GM12878 (cell line): ENCODE measurements around the gene ADCY7. TPM values are rescaled to one million over a fixed set of nuclear protein-coding genes. Genes with fewer than 3 reads are reported as not detected.

Experiments
- ATAC-seq: fragments of 200-7000 bp; cut with Tn5 transposase; 3 replicates; pipeline ENCODE4 v1.9.1; 2020; ENCODE audit warnings: mild to moderate bottlenecking, moderate library complexity
- BruUV-seq: library from RNA; stranded (reverse); fragments of 400-500 nt; replicated peaks from 2 replicates; lab custom pipeline; 2021; lab: Mats Ljungman, UMichigan
- CTCF ChIA-PET: fragments of 300-600 bp; sonication (Branson Sonifier 250); formaldehyde crosslinking; extraction: SDS; loops from one replicate; lab custom pipeline; 2021; ENCODE audit warnings: inconsistent platforms; lab: Yijun Ruan, JAX
- POLR2A ChIA-PET: fragments of 350-600 bp; formaldehyde crosslinking; extraction: SDS; loops from one replicate; lab custom pipeline; 2021; ENCODE audit warnings: inconsistent platforms; lab: Charles Lee
- RAD21 ChIA-PET: fragments of 300-600 bp; sonication (Branson Sonifier 250); formaldehyde crosslinking; loops from one replicate; lab custom pipeline; 2023; ENCODE audit warnings: antibody characterized with exemption; ENCODE audit not compliant: unreplicated experiment; lab: Charles Lee
- SMC1A ChIA-PET: fragments of 300-600 bp; sonication (Branson Sonifier 250); formaldehyde crosslinking; loops from one replicate; lab custom pipeline; 2023; ENCODE audit not compliant: unreplicated experiment, uncharacterized antibody; lab: Charles Lee
- DNase-seq: peaks from one replicate; pipeline ENCODE4 v3.0.0-alpha.2; 2011; ENCODE audit warnings: low read depth, low spot score
- FAIRE-seq: peaks from 3 replicates; lab custom pipeline; 2011; peaks lifted over from hg19 to GRCh38; lab: Jason Lieb, UNC
- H2AFZ ChIP-seq: 2 replicates; pipeline ENCODE4 v1.6.0; 2011; ENCODE audit warnings: low read depth, low read length, control low read depth; ENCODE audit not compliant: control insufficient read depth
- H3K27ac ChIP-seq: 2 replicates; pipeline ENCODE4 v1.5.1; 2011; ENCODE audit warnings: control low read depth; ENCODE audit not compliant: control insufficient read depth, insufficient read depth
- H3K27me3 ChIP-seq, 2 experiments: replicated peaks in 1 of 2; 2 replicates each; pipeline versions ENCODE4 v1.6.0 to v1.6.1; 2011; ENCODE audit warnings: low read length in 1 of 2; ENCODE audit not compliant: control insufficient read depth in 2 of 2, insufficient read depth in 2 of 2
- H3K36me3 ChIP-seq, 2 experiments: 2 replicates each; pipeline ENCODE4 v1.5.1; 2011; ENCODE audit warnings: low read length in 1 of 2; ENCODE audit not compliant: control insufficient read depth in 2 of 2, insufficient read depth in 2 of 2
- H3K4me1 ChIP-seq: 2 replicates; pipeline ENCODE4 v1.6.1; 2011; ENCODE audit warnings: mild to moderate bottlenecking, low read length, moderate library complexity, mixed read lengths; ENCODE audit not compliant: control insufficient read depth, insufficient read depth
- H3K4me2 ChIP-seq: 2 replicates; pipeline ENCODE4 v1.6.0; 2011; ENCODE audit warnings: control low read depth; ENCODE audit not compliant: control insufficient read depth, insufficient read depth
- H3K4me3 ChIP-seq: fragments of 200-600 bp; sonication (generic); 2 replicates; pipeline ENCODE4 v1.5.1; 2016
- H3K79me2 ChIP-seq: 2 replicates; pipeline ENCODE4 v1.6.0; 2011; ENCODE audit warnings: low read length; ENCODE audit not compliant: control insufficient read depth, insufficient read depth
- H3K9ac ChIP-seq: 2 replicates; pipeline ENCODE4 v1.8.0; 2011; ENCODE audit warnings: low read length, control low read depth, mixed read lengths; ENCODE audit not compliant: control insufficient read depth, insufficient read depth
- H3K9me3 ChIP-seq: replicated peaks from 3 replicates; pipeline ENCODE4 v1.5.1; 2011; ENCODE audit warnings: mild to moderate bottlenecking, low read length; ENCODE audit not compliant: control insufficient read depth, insufficient read depth
- H4K20me1 ChIP-seq: 2 replicates; pipeline ENCODE4 v1.6.0; 2011; ENCODE audit not compliant: control insufficient read depth, insufficient read depth
- FOS ChIP-seq: IDR thresholded peaks from 3 replicates; pipeline ENCODE4 v1.6.1; 2011; ENCODE audit warnings: borderline replicate concordance; ENCODE audit not compliant: insufficient read length; ENCODE audit errors: extremely low read depth
- IKZF2 ChIP-seq, 2 experiments: fragments of 450-650 bp; IDR thresholded peaks; 2 replicates each; pipeline ENCODE4 v1.6.1; 2017; ENCODE audit warnings: mild to moderate bottlenecking in 2 of 2, moderate library complexity in 2 of 2
- KLF5 ChIP-seq: fragments of 450-650 bp; IDR thresholded peaks from 2 replicates; pipeline ENCODE4 v1.6.1; 2014; ENCODE audit warnings: mild to moderate bottlenecking; ENCODE audit not compliant: partially characterized antibody
- RCOR1 ChIP-seq: conservative IDR thresholded peaks from 2 replicates; pipeline ENCODE4 v1.6.1; 2012; ENCODE audit warnings: low read depth, low read length, improper control_type of control experiment
- SMARCA5 ChIP-seq: fragments of 450-650 bp; IDR thresholded peaks from 2 replicates; pipeline ENCODE4 v1.6.1; 2017; ENCODE audit warnings: mild to moderate bottlenecking
- ZBED1 ChIP-seq: IDR thresholded peaks from 2 replicates; pipeline ENCODE4 v1.6.1; 2016; ENCODE audit warnings: borderline replicate concordance
- ZNF384 ChIP-seq: IDR thresholded peaks from 2 replicates; pipeline ENCODE4 v1.6.1; 2012; ENCODE audit warnings: low read depth, mild to moderate bottlenecking, low read length, improper control_type of control experiment, borderline replicate concordance
- WGBS: methylation state at CpG from one replicate; pipeline ENCODE4 v1.1.6; 2016; ENCODE audit warnings: low lambda C conversion rate; ENCODE audit not compliant: insufficient replicate concordance, insufficient coverage; ENCODE audit errors: missing lambda C conversion rate; 5-methylcytosine and 5-hydroxymethylcytosine counted together
- in situ Hi-C: fragments of 300-500 bp; cut with MboI; formaldehyde crosslinking; loops from 9 replicates; pipeline ENCODE4 v1.14.3; 2018; ENCODE audit warnings: mixed read lengths
- intact Hi-C: fragments of 100-400 bp; cut with micrococcal nuclease; formaldehyde crosslinking; loops from one replicate; pipeline ENCODE4 v1.14.2; 2022; ENCODE audit not compliant: unreplicated experiment
- polyA plus RNA-seq, 11 experiments: library from polyadenylated mRNA; depleted of rRNA in 4 of 11; unstranded in 6 of 11; stranded (reverse) in 5 of 11; fragments of >200 nt; fragmentation: Nextera tagmentation in 4 of 11; fragmentation: Illumina TruSeq in 1 of 11; extraction: Ambion mirVana in 4 of 11; extraction: Trizol in 1 of 11; gene quantifications; 1 replicate in 1 of 11; 2 replicates in 10 of 11; pipeline versions ENCODE4 v1.2.1 to v1.2.3, GENCODE V29; 2011 to 2016; ENCODE audit warnings: inconsistent platforms in 2 of 11, missing spikeins in 2 of 11, low read depth in 1 of 11
- total RNA-seq, 4 experiments: library from RNA; depleted of rRNA in 3 of 4; stranded (reverse); fragments of >200 nt in 3 of 4; fragmentation: Illumina TruSeq in 1 of 4; extraction: Trizol in 1 of 4; gene quantifications; 2 replicates each; pipeline versions ENCODE4 v1.2.1 to v1.2.3, GENCODE V29; 2013 to 2021
- TF ChIP-seq, protein P1 (sequence below): fragments of 450-650 bp; IDR thresholded peaks from 2 replicates; pipeline ENCODE4 v1.6.1; 2017; ENCODE audit warnings: mild to moderate bottlenecking, moderate library complexity
- TF ChIP-seq, protein P2 (sequence below), 3 experiments: IDR thresholded peaks in 2 of 3; conservative IDR thresholded peaks in 1 of 3; 2 replicates each; pipeline ENCODE4 v1.5.1; 2011; ENCODE audit warnings: low read depth in 3 of 3, low read length in 3 of 3, mild to moderate bottlenecking in 3 of 3, control low read depth in 2 of 3, moderate library complexity in 2 of 3, inconsistent platforms in 1 of 3, mixed read lengths in 1 of 3; ENCODE audit not compliant: control insufficient read depth in 2 of 3, insufficient read depth in 1 of 3; ENCODE audit errors: extremely low read depth in 1 of 3
- TF ChIP-seq, protein P3 (sequence below): fragments of 450-650 bp; IDR thresholded peaks from 2 replicates; pipeline ENCODE4 v1.6.1; 2017; ENCODE audit warnings: mild to moderate bottlenecking, low read depth, inconsistent platforms; ENCODE audit not compliant: poor library complexity, severe bottlenecking
- TF ChIP-seq, protein P4 (sequence below): fragments of 450-650 bp; formaldehyde crosslinking; IDR thresholded peaks from 2 replicates; pipeline ENCODE4 v1.5.0; 2022; ENCODE audit warnings: mild to moderate bottlenecking, missing genetic modification characterization

Gene ADCY7
- total and polyA plus RNA-seq, 10 of the 15 experiments (the other 5 are each of a cell fraction or from before 2014, with no cell fraction given): 1.2 to 87.9 (median 24.4) TPM

DNA sequence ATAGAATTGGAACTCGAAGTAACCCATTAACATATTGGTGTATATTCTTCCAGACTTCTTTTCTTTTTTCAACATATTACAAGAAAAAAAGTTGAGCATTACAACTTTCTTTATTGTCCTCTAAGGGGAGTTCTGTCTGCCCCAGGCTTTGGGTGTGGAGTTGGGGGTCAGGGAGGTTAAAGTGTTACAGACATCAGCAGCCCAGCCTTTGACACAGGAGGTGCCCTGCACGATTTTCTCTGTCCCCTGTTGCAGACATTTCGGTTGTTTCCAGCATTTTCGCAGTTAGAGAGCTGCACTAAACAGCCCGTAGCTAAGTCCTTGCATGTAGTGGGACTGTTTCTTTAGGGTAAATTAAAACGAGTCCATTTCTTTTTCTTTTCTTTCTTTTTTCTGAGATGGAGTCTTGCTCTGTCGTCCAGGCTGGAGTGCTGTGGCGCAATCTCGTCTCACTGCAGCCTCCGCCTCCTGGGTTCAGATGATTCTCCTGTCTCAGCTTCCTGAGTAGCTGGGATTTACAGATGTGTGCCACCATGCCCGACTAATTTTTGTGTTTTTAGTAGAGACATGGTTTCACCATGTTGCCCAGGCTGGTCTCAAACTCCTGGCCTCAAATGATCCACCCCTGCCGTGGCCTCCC is 13.4 kb upstream of the ADCY7 start:
- no peak for DNase-seq
- H2AFZ ChIP-seq: no peak overlapping the region
- H4K20me1 ChIP-seq: no peaks in the 10 kb centered on the region
- H3K9ac ChIP-seq: no peak overlapping the region
- no TSS peak for BruUV-seq
- no peak overlapping the region for H3K27ac ChIP-seq
- H3K4me3 ChIP-seq: no peak overlapping the region
- no peak for FAIRE-seq
- in situ Hi-C loops: no loop called here
- H3K4me1 ChIP-seq: no peaks in the 10 kb centered on the region
- ChIA-PET RAD21 (interaction anchor here (1.9 kb wide), 1 partner anchor 553 kb away, joined by 4 read pairs; no protein-coding TSS in a partner anchor), CTCF (interaction anchor here (0.7 to 1.8 kb wide), 3 partner anchors 13 to 102 kb away, joined by 3 to 6 read pairs (median 5); partner anchors contain the start of gene ADCY7), POLR2A (no interaction called here), SMC1A (interaction anchor here (0.6 to 1.2 kb wide), 3 partner anchors 24 to 493 kb away, joined by 3 to 4 read pairs (median 3); no protein-coding TSS in a partner anchor)
- no peaks in the 10 kb centered on the region for H3K36me3 ChIP-seq
- H3K9me3 ChIP-seq: no peaks in the 10 kb centered on the region
- intact Hi-C loops: no loop called here
- no peaks in the 10 kb centered on the region for H3K79me2 ChIP-seq
- WGBS: 63% methylated on average over 12 of the region's 12 CpGs
- no peak overlapping the region for H3K4me2 ChIP-seq
- H3K27me3 ChIP-seq: no peaks in the 10 kb centered on the region
- no peak for ATAC-seq
- TF ChIP-seq KLF5 (no peak), ZBED1 (no peak), SMARCA5 (no peak), RCOR1 (no peak), IKZF2 (IDR thresholded peaks at IDR 0.05) (no peak), ZNF384 (no peak), FOS (no peak)
- TF ChIP-seq, protein P1, sequence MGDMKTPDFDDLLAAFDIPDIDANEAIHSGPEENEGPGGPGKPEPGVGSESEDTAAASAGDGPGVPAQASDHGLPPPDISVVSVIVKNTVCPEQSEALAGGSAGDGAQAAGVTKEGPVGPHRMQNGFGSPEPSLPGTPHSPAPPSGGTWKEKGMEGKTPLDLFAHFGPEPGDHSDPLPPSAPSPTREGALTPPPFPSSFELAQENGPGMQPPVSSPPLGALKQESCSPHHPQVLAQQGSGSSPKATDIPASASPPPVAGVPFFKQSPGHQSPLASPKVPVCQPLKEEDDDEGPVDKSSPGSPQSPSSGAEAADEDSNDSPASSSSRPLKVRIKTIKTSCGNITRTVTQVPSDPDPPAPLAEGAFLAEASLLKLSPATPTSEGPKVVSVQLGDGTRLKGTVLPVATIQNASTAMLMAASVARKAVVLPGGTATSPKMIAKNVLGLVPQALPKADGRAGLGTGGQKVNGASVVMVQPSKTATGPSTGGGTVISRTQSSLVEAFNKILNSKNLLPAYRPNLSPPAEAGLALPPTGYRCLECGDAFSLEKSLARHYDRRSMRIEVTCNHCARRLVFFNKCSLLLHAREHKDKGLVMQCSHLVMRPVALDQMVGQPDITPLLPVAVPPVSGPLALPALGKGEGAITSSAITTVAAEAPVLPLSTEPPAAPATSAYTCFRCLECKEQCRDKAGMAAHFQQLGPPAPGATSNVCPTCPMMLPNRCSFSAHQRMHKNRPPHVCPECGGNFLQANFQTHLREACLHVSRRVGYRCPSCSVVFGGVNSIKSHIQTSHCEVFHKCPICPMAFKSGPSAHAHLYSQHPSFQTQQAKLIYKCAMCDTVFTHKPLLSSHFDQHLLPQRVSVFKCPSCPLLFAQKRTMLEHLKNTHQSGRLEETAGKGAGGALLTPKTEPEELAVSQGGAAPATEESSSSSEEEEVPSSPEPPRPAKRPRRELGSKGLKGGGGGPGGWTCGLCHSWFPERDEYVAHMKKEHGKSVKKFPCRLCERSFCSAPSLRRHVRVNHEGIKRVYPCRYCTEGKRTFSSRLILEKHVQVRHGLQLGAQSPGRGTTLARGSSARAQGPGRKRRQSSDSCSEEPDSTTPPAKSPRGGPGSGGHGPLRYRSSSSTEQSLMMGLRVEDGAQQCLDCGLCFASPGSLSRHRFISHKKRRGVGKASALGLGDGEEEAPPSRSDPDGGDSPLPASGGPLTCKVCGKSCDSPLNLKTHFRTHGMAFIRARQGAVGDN: no peak
- TF ChIP-seq, protein P2, sequence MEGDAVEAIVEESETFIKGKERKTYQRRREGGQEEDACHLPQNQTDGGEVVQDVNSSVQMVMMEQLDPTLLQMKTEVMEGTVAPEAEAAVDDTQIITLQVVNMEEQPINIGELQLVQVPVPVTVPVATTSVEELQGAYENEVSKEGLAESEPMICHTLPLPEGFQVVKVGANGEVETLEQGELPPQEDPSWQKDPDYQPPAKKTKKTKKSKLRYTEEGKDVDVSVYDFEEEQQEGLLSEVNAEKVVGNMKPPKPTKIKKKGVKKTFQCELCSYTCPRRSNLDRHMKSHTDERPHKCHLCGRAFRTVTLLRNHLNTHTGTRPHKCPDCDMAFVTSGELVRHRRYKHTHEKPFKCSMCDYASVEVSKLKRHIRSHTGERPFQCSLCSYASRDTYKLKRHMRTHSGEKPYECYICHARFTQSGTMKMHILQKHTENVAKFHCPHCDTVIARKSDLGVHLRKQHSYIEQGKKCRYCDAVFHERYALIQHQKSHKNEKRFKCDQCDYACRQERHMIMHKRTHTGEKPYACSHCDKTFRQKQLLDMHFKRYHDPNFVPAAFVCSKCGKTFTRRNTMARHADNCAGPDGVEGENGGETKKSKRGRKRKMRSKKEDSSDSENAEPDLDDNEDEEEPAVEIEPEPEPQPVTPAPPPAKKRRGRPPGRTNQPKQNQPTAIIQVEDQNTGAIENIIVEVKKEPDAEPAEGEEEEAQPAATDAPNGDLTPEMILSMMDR (IDR thresholded peaks at IDR 0.05 in 2 of 3, conservative IDR thresholded peaks at IDR 0.05 in 1 of 3; ENCODE audit: control insufficient read depth in 2 of 3, extremely low read depth in 1 of 3, insufficient read depth in 1 of 3, low read depth in 3 of 3, low read length in 3 of 3): no peak
- TF ChIP-seq, protein P3, sequence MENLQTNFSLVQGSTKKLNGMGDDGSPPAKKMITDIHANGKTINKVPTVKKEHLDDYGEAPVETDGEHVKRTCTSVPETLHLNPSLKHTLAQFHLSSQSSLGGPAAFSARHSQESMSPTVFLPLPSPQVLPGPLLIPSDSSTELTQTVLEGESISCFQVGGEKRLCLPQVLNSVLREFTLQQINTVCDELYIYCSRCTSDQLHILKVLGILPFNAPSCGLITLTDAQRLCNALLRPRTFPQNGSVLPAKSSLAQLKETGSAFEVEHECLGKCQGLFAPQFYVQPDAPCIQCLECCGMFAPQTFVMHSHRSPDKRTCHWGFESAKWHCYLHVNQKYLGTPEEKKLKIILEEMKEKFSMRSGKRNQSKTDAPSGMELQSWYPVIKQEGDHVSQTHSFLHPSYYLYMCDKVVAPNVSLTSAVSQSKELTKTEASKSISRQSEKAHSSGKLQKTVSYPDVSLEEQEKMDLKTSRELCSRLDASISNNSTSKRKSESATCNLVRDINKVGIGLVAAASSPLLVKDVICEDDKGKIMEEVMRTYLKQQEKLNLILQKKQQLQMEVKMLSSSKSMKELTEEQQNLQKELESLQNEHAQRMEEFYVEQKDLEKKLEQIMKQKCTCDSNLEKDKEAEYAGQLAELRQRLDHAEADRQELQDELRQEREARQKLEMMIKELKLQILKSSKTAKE: no peak
- TF ChIP-seq, protein P4, sequence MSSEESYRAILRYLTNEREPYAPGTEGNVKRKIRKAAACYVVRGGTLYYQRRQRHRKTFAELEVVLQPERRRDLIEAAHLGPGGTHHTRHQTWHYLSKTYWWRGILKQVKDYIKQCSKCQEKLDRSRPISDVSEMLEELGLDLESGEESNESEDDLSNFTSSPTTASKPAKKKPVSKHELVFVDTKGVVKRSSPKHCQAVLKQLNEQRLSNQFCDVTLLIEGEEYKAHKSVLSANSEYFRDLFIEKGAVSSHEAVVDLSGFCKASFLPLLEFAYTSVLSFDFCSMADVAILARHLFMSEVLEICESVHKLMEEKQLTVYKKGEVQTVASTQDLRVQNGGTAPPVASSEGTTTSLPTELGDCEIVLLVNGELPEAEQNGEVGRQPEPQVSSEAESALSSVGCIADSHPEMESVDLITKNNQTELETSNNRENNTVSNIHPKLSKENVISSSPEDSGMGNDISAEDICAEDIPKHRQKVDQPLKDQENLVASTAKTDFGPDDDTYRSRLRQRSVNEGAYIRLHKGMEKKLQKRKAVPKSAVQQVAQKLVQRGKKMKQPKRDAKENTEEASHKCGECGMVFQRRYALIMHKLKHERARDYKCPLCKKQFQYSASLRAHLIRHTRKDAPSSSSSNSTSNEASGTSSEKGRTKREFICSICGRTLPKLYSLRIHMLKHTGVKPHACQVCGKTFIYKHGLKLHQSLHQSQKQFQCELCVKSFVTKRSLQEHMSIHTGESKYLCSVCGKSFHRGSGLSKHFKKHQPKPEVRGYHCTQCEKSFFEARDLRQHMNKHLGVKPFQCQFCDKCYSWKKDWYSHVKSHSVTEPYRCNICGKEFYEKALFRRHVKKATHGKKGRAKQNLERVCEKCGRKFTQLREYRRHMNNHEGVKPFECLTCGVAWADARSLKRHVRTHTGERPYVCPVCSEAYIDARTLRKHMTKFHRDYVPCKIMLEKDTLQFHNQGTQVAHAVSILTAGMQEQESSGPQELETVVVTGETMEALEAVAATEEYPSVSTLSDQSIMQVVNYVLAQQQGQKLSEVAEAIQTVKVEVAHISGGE (CRISPR knock-in tag): no peak
